ENCODE results near the gene RBM33.
"Not testable (repeated sequence)": the region's sequence is repeated elsewhere in the genome, so short reads cannot be mapped to it uniquely, and the experiment has no call there.

Gene RBM33

GRCh38 chr7:155663937-155664336 is 19.5 kb downstream of the RBM33 start:
- no peak for DNase-seq

- DNase-seq, result no peak
Measured at GRCh38 chr7:155665079-155665956, 20.9 kb downstream of the RBM33 start.

- DNase-seq, result no peak
Measured at GRCh38 chr7:155665957-155666287, 21.5 kb downstream of the RBM33 start.

GRCh38 chr7:155667241-155667829 is 22.9 kb downstream of the RBM33 start:
- no peak for DNase-seq

GRCh38 chr7:155669717-155670505 is 25.4 kb downstream of the RBM33 start:
- no peak for DNase-seq

- no peak for DNase-seq
Measured at GRCh38 chr7:155670521-155670920, 26.1 kb downstream of the RBM33 start.

- no peak for DNase-seq
Measured at GRCh38 chr7:155674556-155674955, 30.1 kb downstream of the RBM33 start.

GRCh38 chr7:155676052-155676451 is 31.6 kb downstream of the RBM33 start:
- DNase-seq, result no peak

- no peak for DNase-seq
Measured at GRCh38 chr7:155677688-155678087, 33.2 kb downstream of the RBM33 start.

- no peak for DNase-seq
Measured at GRCh38 chr7:155680124-155680523, 35.7 kb downstream of the RBM33 start.

GRCh38 chr7:155680864-155681263 is 36.4 kb downstream of the RBM33 start:
- no peak for DNase-seq

GRCh38 chr7:155681663-155682062 is 37.2 kb downstream of the RBM33 start:
- DNase-seq, result no peak

- no peak for DNase-seq
Measured at GRCh38 chr7:155682484-155682883, 38.0 kb downstream of the RBM33 start.

- DNase-seq, result no peak
Measured at GRCh38 chr7:155683098-155683497, 38.6 kb downstream of the RBM33 start.

- DNase-seq, result no peak
Measured at GRCh38 chr7:155683714-155684113, 39.3 kb downstream of the RBM33 start.

- DNase-seq, result no peak
Measured at GRCh38 chr7:155684543-155684942, 40.1 kb downstream of the RBM33 start.

- DNase-seq, result no peak
Measured at GRCh38 chr7:155685070-155685790, 40.8 kb downstream of the RBM33 start.

GRCh38 chr7:155685791-155686160 is 41.3 kb downstream of the RBM33 start:
- DNase-seq, result no peak

- not testable (repeated sequence) for DNase-seq
Measured at GRCh38 chr7:155686620-155687324, 42.3 kb downstream of the RBM33 start.

GRCh38 chr7:155688237-155688636 is 43.8 kb downstream of the RBM33 start:
- not testable (repeated sequence) for DNase-seq

- not testable (repeated sequence) for DNase-seq
Measured at GRCh38 chr7:155690655-155691054, 46.2 kb downstream of the RBM33 start.

- no peak for DNase-seq
Measured at GRCh38 chr7:155692317-155692716, 47.9 kb downstream of the RBM33 start.
